MM.1S (cell line): ENCODE results near the gene USP38.

Experiments used
- CTCF ChIP-seq: fragments of 300-600 bp; sonication (generic); IDR thresholded peaks from 2 replicates; pipeline ENCODE4 v1.5.1; 2016; ENCODE audit warnings: antibody characterized with exemption, low read length, mixed read lengths
- EZH2 ChIP-seq: fragments of 300-600 bp; sonication (generic); optimal IDR thresholded peaks from 2 replicates; pipeline ENCODE3; 2017; ENCODE audit warnings: low read depth, mild to moderate bottlenecking, antibody characterized with exemption, low read length, mixed read lengths

DNA sequence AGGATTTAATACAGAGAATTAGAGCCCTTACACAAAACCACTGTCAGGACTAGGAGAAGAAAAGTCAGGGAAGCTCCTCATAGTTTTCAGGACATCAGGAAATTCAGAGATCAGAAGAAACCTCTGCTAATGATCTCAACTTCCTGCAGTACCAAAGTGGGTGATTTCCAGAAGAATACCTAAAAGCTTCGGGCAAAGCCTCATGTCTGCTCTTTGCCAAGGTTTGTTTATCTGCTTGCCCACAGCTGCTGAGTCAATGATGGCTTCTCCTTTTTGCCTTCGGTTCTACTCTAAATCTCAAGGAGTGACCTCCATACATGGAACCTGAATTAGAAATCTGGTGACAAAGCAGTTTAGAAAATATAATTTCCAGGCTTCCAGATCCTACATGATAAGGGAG is 68.4 kb downstream of the USP38 start:
- no peak for TF ChIP-seq CTCF
- no peak for TF ChIP-seq EZH2
